ENCODE measurements around the gene ACVR1B. TPM values are rescaled to one million over a fixed set of nuclear protein-coding genes. Genes with fewer than 3 reads are reported as not detected.

Gene ACVR1B
- total RNA-seq, 1 experiment from 2014 or later = 3.2 TPM

- peak; percentile 62 for DNase-seq (ENCODE audit: low read depth)
Measured at GRCh38 chr12:52043386-52044212, 92.1 kb downstream of the ACVR1B start.

GRCh38 chr12:52044292-52044983, 92.9 kb downstream of the ACVR1B start:
- DNase-seq (ENCODE audit: low read depth) = peak; percentile 59

GRCh38 chr12:52045794-52046199, 94.3 kb downstream of the ACVR1B start:
- DNase-seq (ENCODE audit: low read depth) = no peak

Other genes starting within 250 kb of the ACVR1B start
- gene FIGNL2, start 103.0 kb upstream of the ACVR1B start, total RNA-seq (2014; rRNA removed; shearing (Covaris generic)) = not detected in 2 replicates
- not detected in 2 replicates for gene ANKRD33, start 63.6 kb upstream of the ACVR1B start, total RNA-seq (2014; rRNA removed; shearing (Covaris generic))
- 0.29 TPM in 1 of 2 replicates, not detected in the other for gene ACVRL1, start 44.2 kb upstream of the ACVR1B start, total RNA-seq (2014; rRNA removed; shearing (Covaris generic))
- gene TAMALIN, start 55.2 kb downstream of the ACVR1B start, total RNA-seq (2014; rRNA removed; shearing (Covaris generic)) = 0.20 and 0.24 TPM in 2 replicates
- gene NR4A1, start 99.7 kb downstream of the ACVR1B start, total RNA-seq (2014; rRNA removed; shearing (Covaris generic)) = 3.0 and 5.6 TPM in 2 replicates
- gene ATG101, start 118.3 kb downstream of the ACVR1B start, total RNA-seq (2014; rRNA removed; shearing (Covaris generic)) = 46.5 and 56.1 TPM in 2 replicates
- gene SMIM41, start 128.0 kb downstream of the ACVR1B start, total RNA-seq (2014; rRNA removed; shearing (Covaris generic)) = not detected in 2 replicates
- 1.3 and 2.1 TPM in 2 replicates for gene KRT80, start 240.3 kb downstream of the ACVR1B start, total RNA-seq (2014; rRNA removed; shearing (Covaris generic))